Vagina (tissue), 2 donors: ENCODE results near the gene IQCM. TPM values are rescaled to one million over a fixed set of nuclear protein-coding genes. Genes with fewer than 3 reads are reported as not detected.

Experiments used
- DNase-seq, 2 donors: peaks; one replicate each; pipeline ENCODE4 v3.0.0-alpha.2; 2017; ENCODE audit errors: extremely low spot score in 2 of 2
- H3K27ac ChIP-seq: fragments of 200-600 bp; sonication (generic); one replicate; pipeline ENCODE4 v1.5.1; 2019
- H3K27me3 ChIP-seq: fragments of 200-600 bp; sonication (generic); one replicate; pipeline ENCODE4 v1.5.1; 2019
- H3K36me3 ChIP-seq, 2 donors: fragments of 200-600 bp; sonication (generic); one replicate each; pipeline ENCODE4 v1.5.1; 2017 to 2019
- H3K4me1 ChIP-seq: fragments of 200-600 bp; sonication (generic); one replicate; pipeline ENCODE4 v1.5.1; 2019
- H3K4me3 ChIP-seq, 2 donors: fragments of 200-600 bp; sonication (generic); 1 replicate in 1 of 2; 2 replicates in 1 of 2; pipeline ENCODE4 v1.5.1; 2016 to 2019
- H3K9me3 ChIP-seq: fragments of 200-600 bp; sonication (generic); one replicate; pipeline ENCODE4 v1.5.1; 2019
- POLR2A ChIP-seq, 2 donors: fragments of 450-650 bp; IDR thresholded peaks; one replicate each; pipeline ENCODE4 v1.6.1; 2017; ENCODE audit warnings: antibody characterized with exemption in 2 of 2, mild to moderate bottlenecking in 2 of 2, moderate library complexity in 2 of 2
- POLR2AphosphoS5 ChIP-seq, 2 donors: sonication (generic); formaldehyde crosslinking; IDR thresholded peaks; one replicate each; pipeline ENCODE4 v1.9.0; 2017; ENCODE audit warnings: antibody characterized with exemption in 2 of 2, mild to moderate bottlenecking in 2 of 2, low read depth in 1 of 2; ENCODE audit not compliant: insufficient read depth in 1 of 2
- intact Hi-C: fragments of 100-400 bp; cut with DNase I; formaldehyde crosslinking; loops from one replicate; pipeline ENCODE4 v1.15.1; 2023
- total RNA-seq: library from RNA; depleted of rRNA; stranded (reverse); fragments of >200 nt; gene quantifications from one replicate; pipeline ENCODE4 v1.2.3, GENCODE V29; 2016
- TF ChIP-seq, protein P1 (sequence below), 3 experiments: fragments of 450-650 bp in 2 of 3; fragments of 200-600 bp in 1 of 3; sonication (generic) in 1 of 3; IDR thresholded peaks; one replicate each; pipeline ENCODE4 v1.5.1; 2017 to 2019; ENCODE audit warnings: antibody characterized with exemption in 3 of 3, mild to moderate bottlenecking in 2 of 3, moderate library complexity in 2 of 3

Gene IQCM
- total RNA-seq, 1 donor from 2014 or later: not detected

DNA sequence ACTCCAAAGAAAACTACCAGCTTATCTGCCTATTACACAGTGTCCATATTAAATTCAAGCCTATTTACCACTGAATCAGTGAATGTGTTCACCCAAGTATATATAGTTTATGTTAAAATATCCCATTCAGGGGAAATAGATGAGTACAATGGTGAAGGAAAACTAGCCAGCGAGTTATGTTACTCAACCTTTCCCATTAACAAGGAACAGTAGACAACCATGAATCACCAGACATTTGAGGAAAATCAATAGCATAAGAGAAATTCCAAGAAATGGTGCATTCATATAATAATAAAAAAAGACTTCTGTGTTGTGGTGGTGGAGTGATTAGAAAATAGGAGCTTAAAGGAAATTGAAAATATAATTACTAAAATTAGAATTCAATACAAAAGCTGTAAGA is 21.3 kb downstream of the IQCM start:
- Histone ChIP-seq H3K4me3 (no peak overlapping the region), H3K4me1 (no peaks in the 10 kb centered on the region), H3K27ac (no peak overlapping the region), H3K9me3 (no peaks in the 10 kb centered on the region), H3K27me3 (no peaks in the 10 kb centered on the region), H3K36me3 (no peaks in the 10 kb centered on the region)
- intact Hi-C loops: no loop called here
- no peak for DNase-seq
- TF ChIP-seq, protein P1, sequence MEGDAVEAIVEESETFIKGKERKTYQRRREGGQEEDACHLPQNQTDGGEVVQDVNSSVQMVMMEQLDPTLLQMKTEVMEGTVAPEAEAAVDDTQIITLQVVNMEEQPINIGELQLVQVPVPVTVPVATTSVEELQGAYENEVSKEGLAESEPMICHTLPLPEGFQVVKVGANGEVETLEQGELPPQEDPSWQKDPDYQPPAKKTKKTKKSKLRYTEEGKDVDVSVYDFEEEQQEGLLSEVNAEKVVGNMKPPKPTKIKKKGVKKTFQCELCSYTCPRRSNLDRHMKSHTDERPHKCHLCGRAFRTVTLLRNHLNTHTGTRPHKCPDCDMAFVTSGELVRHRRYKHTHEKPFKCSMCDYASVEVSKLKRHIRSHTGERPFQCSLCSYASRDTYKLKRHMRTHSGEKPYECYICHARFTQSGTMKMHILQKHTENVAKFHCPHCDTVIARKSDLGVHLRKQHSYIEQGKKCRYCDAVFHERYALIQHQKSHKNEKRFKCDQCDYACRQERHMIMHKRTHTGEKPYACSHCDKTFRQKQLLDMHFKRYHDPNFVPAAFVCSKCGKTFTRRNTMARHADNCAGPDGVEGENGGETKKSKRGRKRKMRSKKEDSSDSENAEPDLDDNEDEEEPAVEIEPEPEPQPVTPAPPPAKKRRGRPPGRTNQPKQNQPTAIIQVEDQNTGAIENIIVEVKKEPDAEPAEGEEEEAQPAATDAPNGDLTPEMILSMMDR (IDR thresholded peaks at IDR 0.05): no peak
- TF ChIP-seq POLR2A (IDR thresholded peaks at IDR 0.05): no peak
- TF ChIP-seq POLR2AphosphoS5 (IDR thresholded peaks at IDR 0.05; ENCODE audit: insufficient read depth in 1 of 2, low read depth in 1 of 2): no peak

DNA sequence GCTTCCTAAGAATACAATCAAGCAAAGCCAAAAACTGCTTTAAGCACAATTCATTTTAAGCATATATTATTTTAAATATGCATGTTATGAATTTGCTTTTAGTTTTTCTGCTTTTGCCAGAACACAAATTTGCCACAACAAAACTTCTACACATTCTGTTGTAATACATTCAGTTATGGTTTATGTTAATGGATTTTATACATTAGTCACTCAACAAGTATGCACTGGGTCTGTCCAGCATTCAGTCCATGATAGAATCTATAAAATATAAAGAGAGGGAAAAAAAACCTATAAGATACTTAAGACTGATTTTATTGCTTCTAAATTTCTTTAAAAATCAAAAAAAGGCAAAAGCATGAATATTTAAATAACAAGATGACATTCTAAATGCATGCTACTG is 22.2 kb downstream of the IQCM start:
- intact Hi-C loops: no loop called here
- TF ChIP-seq, protein P1 (IDR thresholded peaks at IDR 0.05): no peak
- no peak for TF ChIP-seq POLR2AphosphoS5 (IDR thresholded peaks at IDR 0.05; ENCODE audit: insufficient read depth in 1 of 2, low read depth in 1 of 2)
- no peak for TF ChIP-seq POLR2A (IDR thresholded peaks at IDR 0.05)
- H3K9me3 ChIP-seq: no peaks in the 10 kb centered on the region
- H3K4me3 ChIP-seq: no peak overlapping the region
- H3K4me1 ChIP-seq: no peaks in the 10 kb centered on the region
- no peaks in the 10 kb centered on the region for H3K36me3 ChIP-seq
- no peaks in the 10 kb centered on the region for H3K27me3 ChIP-seq
- H3K27ac ChIP-seq: no peak overlapping the region
- DNase-seq: no peak

DNA sequence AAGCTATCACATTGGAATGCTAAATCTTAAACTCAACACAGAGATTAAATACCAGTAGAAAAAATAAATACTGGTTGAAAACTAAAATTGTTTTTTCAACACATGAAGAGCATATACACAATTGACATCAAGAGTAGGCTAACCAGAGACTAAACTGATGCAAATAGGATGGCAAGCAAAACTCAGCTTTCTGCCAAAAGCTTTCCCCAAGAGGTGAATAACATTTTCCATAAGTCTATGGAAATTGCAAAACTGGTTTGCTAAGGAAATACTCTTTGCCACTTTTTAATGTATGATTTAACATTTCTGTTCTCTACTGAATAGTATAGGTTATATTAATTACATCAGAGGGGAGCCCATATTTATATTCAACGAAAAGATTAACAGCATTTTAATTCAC is 23.8 kb downstream of the IQCM start:
- DNase-seq: no peak
- H3K27ac ChIP-seq: no peak overlapping the region
- no peaks in the 10 kb centered on the region for H3K27me3 ChIP-seq
- TF ChIP-seq POLR2A (IDR thresholded peaks at IDR 0.05) (no peak), POLR2AphosphoS5 (IDR thresholded peaks at IDR 0.05; ENCODE audit: insufficient read depth in 1 of 2, low read depth in 1 of 2) (no peak)
- TF ChIP-seq, protein P1 (IDR thresholded peaks at IDR 0.05): no peak
- no peaks in the 10 kb centered on the region for H3K9me3 ChIP-seq
- H3K4me3 ChIP-seq: no peak overlapping the region
- H3K36me3 ChIP-seq: no peaks in the 10 kb centered on the region
- no peaks in the 10 kb centered on the region for H3K4me1 ChIP-seq
- intact Hi-C loops: no loop called here

DNA sequence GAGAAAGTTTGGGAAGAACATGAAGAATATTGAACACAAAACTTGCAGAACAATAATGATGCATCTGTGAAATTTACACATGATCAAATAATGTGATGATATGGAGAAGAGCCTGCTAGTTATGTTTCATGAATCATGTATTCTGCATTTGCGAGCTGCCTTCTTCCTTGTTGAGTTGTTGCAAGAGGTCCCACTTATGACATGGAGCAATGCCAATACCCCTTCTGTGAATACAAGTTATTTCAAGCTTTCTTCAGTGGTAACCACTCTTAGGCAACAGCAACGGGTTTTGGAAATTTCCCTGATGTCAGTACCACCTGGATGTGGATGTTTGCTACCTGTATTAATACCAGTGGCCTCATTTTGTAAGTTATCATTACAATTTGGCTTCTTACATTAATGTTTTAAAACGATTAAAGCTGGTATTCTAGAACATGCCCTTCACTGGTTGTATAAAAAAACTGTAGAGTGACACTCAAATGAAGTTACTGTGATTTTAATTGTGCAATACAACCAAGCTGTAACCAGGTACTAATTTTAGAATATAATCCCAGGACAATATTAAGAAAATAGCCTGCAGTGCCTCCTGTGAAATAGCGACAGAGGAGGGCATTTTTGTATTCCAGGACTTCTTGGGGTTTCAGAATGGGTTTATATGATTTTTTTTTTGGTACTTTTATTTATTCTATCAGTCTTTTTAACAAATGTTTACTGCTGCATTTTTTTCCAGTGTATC is 25.3 kb downstream of the IQCM start:
- H3K36me3 ChIP-seq: no peaks in the 10 kb centered on the region
- no peaks in the 10 kb centered on the region for H3K9me3 ChIP-seq
- no peaks in the 10 kb centered on the region for H3K27me3 ChIP-seq
- intact Hi-C loops: no loop called here
- H3K4me3 ChIP-seq: no peak overlapping the region
- H3K27ac ChIP-seq: no peak overlapping the region
- no peaks in the 10 kb centered on the region for H3K4me1 ChIP-seq
- DNase-seq: no peak
- no peak for TF ChIP-seq POLR2AphosphoS5 (IDR thresholded peaks at IDR 0.05; ENCODE audit: insufficient read depth in 1 of 2, low read depth in 1 of 2)
- TF ChIP-seq, protein P1 (IDR thresholded peaks at IDR 0.05): no peak
- no peak for TF ChIP-seq POLR2A (IDR thresholded peaks at IDR 0.05)

DNA sequence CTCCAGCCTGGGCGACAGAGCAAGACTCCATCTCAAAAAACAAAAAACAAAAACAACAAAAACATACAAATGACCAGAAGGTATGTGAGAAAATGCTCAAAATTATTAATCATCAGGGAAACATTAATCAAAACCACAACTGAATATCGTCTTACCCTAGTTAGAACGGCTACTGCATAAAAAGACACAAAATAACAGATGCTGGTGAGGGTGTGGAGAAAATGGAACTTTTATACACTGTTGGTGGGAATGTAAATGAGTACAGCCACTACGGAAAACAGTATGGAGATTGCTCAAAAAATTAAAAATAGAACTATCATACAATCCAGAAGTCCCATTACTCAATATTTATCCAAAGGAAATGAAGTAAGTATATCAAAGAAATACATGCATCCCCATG is 27.3 kb downstream of the IQCM start:
- H3K4me1 ChIP-seq: no peaks in the 10 kb centered on the region
- no peak overlapping the region for H3K4me3 ChIP-seq
- intact Hi-C loops: no loop called here
- H3K9me3 ChIP-seq: no peaks in the 10 kb centered on the region
- DNase-seq: no peak
- H3K27ac ChIP-seq: no peak overlapping the region
- TF ChIP-seq, protein P1 (IDR thresholded peaks at IDR 0.05): no peak
- TF ChIP-seq POLR2AphosphoS5 (IDR thresholded peaks at IDR 0.05; ENCODE audit: insufficient read depth in 1 of 2, low read depth in 1 of 2) (no peak), POLR2A (IDR thresholded peaks at IDR 0.05) (no peak)
- no peaks in the 10 kb centered on the region for H3K27me3 ChIP-seq
- no peaks in the 10 kb centered on the region for H3K36me3 ChIP-seq
